ENCODE data around the gene C10orf95. TPM values are rescaled to one million over a fixed set of nuclear protein-coding genes. Genes with fewer than 3 reads are reported as not detected.

The C10orf95 gene
- total RNA-seq, 2 donors from 2014 or later: not detected

DNA sequence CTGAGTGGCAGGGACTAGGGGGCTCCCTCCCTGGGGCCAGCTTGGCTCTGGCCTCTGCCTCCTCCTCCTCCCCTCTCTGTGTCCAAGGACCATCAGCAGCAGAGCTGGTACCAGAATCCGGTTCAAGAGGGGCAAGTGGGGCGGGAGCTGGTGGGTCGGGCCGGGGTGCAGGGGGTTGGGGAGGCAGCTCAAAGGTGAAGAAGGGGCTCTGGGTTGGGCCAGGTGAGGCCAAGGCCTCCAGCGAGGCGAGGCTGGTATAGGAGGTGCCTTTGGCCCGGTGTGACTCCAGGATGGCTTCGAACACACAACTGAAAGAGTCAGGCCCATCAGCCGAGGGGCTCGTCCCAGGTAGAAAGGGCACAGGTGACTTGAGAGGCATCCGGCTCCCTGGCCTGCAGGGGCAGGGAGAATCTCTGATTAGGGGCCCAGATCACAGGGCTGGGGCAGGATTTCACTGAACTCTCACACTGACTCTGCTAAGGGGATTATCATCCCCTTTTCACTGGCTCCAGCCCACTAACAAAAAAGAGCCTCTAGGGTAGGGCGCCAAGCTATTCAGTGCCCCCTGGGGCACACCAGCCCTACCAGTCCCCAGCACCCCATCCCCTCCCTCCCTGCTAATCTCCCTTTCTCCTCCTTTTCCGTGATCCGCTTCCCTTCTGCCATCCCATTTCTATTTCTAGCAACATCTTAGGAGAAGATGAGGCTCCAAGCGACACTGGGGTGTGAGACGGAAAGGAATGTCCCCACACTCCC lies 37.4 kb downstream of the C10orf95 start:
- Histone ChIP-seq H3K27me3 (peaks cover 0 to 13% of the 10 kb centered on the region in 2 donors), H3K27ac (no peak overlapping the region), H3K9me3 (no peaks in the 10 kb centered on the region), H3K4me1 (peaks cover 0 to 15% of the 10 kb centered on the region in 2 donors), H3K36me3 (no peaks in the 10 kb centered on the region), H3K4me3 (no peak overlapping the region)
- no peak for DNase-seq (ENCODE audit: low spot score)
- TF ChIP-seq, protein P1, sequence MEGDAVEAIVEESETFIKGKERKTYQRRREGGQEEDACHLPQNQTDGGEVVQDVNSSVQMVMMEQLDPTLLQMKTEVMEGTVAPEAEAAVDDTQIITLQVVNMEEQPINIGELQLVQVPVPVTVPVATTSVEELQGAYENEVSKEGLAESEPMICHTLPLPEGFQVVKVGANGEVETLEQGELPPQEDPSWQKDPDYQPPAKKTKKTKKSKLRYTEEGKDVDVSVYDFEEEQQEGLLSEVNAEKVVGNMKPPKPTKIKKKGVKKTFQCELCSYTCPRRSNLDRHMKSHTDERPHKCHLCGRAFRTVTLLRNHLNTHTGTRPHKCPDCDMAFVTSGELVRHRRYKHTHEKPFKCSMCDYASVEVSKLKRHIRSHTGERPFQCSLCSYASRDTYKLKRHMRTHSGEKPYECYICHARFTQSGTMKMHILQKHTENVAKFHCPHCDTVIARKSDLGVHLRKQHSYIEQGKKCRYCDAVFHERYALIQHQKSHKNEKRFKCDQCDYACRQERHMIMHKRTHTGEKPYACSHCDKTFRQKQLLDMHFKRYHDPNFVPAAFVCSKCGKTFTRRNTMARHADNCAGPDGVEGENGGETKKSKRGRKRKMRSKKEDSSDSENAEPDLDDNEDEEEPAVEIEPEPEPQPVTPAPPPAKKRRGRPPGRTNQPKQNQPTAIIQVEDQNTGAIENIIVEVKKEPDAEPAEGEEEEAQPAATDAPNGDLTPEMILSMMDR (IDR thresholded peaks at IDR 0.05): no peak

DNA sequence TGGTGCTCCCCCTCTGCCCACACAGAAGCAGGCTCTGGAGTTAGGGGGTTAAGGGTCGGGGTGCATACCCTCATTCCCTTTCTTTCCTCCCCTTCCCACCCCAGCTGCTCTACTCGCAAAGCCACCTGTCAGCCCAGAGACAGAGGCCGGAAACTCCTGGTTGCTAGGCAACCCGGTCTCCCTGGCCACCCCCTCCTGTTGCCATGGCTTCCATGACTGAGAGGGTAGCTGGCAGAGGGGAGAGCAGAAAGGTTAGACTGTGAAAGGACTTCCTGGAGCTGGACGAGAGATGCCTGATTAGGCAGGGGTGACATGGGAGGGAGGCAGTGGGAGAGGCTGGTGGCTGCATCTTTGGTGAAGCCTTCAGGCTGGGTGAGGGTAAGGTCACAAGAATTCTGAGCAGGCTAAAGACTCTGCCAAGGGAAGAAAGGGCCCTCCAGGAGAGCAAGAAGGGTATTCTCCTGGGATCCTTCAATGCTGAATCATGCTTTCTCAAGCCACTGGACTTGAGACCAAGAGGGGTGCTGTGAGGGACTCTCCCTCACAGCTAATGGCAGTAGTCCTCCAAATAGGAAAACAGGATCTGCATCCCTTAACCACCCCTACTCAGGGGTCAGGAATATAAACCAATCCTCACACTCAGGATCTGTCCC lies 38.2 kb downstream of the C10orf95 start:
- H3K27me3 ChIP-seq: peaks cover 0 to 10% of the 10 kb centered on the region in 2 donors
- H3K27ac ChIP-seq: no peak overlapping the region
- H3K4me1 ChIP-seq: peaks cover 0 to 11% of the 10 kb centered on the region in 2 donors
- no peak for DNase-seq (ENCODE audit: low spot score)
- H3K4me3 ChIP-seq: no peak overlapping the region
- no peaks in the 10 kb centered on the region for H3K9me3 ChIP-seq
- no peaks in the 10 kb centered on the region for H3K36me3 ChIP-seq
- TF ChIP-seq, protein P1 (IDR thresholded peaks at IDR 0.05): no peak

DNA sequence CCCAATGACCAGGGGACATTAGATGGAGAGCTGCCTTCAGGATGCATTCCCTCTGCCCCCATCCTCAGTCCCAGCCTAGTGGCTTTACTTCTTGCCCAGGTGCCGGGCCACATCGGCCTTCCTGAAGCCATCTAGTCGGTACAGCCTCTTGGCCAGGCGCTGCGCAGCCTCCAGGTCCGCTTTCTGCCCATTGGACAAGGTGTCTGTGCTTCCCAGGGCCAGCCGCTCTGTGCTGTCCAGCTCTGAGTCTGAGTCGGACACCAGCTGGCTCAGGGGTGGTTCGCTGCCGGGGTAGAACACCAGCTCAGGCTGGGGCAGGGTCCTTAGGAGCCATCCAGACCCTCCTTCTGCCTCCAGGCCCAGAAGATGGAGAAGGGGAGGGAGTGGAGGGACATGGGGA lies 39.0 kb downstream of the C10orf95 start:
- DNase-seq (ENCODE audit: low spot score): no peak
- Histone ChIP-seq H3K4me3 (no peak overlapping the region), H3K9me3 (no peaks in the 10 kb centered on the region), H3K27me3 (peaks cover 0 to 10% of the 10 kb centered on the region in 2 donors), H3K4me1 (peaks cover 0 to 11% of the 10 kb centered on the region in 2 donors), H3K36me3 (no peaks in the 10 kb centered on the region), H3K27ac (no peak overlapping the region)
- TF ChIP-seq, protein P1 (IDR thresholded peaks at IDR 0.05): no peak

DNA sequence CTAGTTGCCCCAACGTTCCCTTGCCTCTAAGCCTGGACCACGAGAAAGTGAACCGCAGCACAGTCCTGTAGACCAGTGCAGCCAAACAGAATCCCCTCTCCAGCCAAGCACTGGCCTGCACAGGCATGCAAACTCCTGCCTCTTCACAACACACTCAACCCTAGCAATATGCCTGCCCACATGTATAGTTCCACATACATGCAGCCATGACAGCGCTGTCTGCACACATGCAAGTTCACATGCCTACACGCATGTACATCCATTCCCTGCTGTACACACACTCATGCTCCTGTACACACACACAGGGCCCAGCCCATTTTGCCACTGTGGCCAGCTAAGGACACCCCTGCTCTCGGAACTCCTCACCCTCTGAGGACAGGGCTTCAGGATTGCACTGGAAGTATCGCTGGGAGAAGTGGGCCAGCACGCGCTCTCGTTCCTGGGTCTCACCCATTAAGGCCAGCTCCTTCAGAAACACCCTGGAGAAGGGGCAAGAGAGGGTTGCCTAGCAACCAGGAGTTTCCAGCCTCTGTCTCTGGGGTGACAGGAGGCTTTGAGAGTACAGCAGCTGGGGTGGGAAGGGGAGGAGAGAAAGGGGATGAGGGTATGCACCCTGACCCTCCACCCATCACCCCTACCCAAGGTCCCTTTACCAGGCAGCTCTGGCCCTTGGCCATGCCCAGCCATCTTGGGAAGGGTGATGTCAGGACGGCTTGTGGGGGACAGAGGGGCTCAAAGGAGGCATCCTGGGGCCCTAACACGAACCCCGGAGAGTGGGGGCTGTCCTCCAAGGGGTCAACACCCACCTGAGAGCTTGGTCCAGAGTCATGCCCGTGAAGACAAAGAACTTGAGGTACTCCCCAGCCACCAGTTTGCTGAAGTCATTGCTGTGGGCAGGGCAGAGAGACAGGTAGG lies 39.7 kb downstream of the C10orf95 start:
- peaks cover 0 to 10% of the 10 kb centered on the region in 2 donors for H3K27me3 ChIP-seq
- H3K4me3 ChIP-seq: no peak overlapping the region
- H3K36me3 ChIP-seq: no peaks in the 10 kb centered on the region
- no peak overlapping the region for H3K27ac ChIP-seq
- no peak for DNase-seq (ENCODE audit: low spot score)
- peaks cover 0 to 11% of the 10 kb centered on the region in 2 donors for H3K4me1 ChIP-seq
- TF ChIP-seq, protein P1 (IDR thresholded peaks at IDR 0.05): no peak
- H3K9me3 ChIP-seq: no peaks in the 10 kb centered on the region

DNA sequence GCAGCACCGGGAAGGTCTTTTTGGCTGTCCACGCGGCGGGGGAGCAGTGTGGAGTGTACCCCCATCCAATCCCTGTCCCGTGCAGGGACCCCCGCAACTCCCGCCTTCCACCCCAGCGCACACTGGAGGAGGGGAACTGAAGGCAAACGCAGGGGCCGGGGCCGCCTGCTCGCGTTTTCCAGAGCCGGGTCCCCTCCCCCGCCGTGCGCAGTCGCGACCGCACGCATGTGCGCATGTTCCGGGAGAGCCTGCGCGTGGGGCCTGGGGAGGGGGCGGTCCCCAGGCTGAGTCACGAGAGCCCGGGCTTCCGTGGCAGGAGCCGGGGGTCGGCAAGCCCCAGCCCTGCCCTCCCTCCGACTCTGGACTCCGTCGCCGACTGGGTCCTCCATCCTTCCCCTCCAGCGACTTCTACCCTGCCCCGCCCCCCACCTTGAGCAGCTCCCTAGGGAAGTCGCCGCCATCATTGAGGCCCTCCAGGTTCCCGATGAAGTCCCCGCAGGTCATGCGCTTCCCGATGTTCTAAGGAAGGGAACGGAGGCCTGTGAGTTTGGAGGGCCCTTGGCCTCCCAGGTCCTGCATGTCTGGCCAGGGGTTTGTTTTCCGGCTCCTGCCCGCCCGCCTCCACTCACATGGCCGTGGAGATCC lies 40.8 kb downstream of the C10orf95 start:
- Histone ChIP-seq H3K36me3 (no peaks in the 10 kb centered on the region), H3K4me3 (peak overlapping the region; percentile 32 to 45), H3K9me3 (no peaks in the 10 kb centered on the region), H3K4me1 (peaks cover 0 to 11% of the 10 kb centered on the region in 2 donors), H3K27ac (peak overlapping the region; percentile 13 to 40), H3K27me3 (peaks cover 0 to 10% of the 10 kb centered on the region in 2 donors)
- no peak for DNase-seq (ENCODE audit: low spot score)
- TF ChIP-seq, protein P1 (IDR thresholded peaks at IDR 0.05): no peak

Measured in right atrium auricular region (tissue), 2 donors.